K562 (cell line): ENCODE measurements around the gene SLC9B2. TPM values are rescaled to one million over a fixed set of nuclear protein-coding genes. Genes with fewer than 3 reads are reported as not detected.

ENCODE experiments used
- ARID1B ChIP-seq: fragments of 450-650 bp; IDR thresholded peaks from 2 replicates; pipeline ENCODE4 v1.6.1; 2016; ENCODE audit warnings: antibody characterized with exemption, mild to moderate bottlenecking, inconsistent platforms
- BCOR ChIP-seq: fragments of 450-650 bp; IDR thresholded peaks from 2 replicates; pipeline ENCODE4 v1.6.1; 2016
- CREBBP ChIP-seq: IDR thresholded peaks from one replicate; pipeline ENCODE4 v1.6.1; 2012; ENCODE audit warnings: low read depth, mild to moderate bottlenecking, control low read depth, inconsistent platforms, low read length
- CSDE1 ChIP-seq, 2 experiments: fragments of 450-650 bp; IDR thresholded peaks; 2 replicates each; pipeline ENCODE4 v1.6.1; 2016; ENCODE audit warnings: mild to moderate bottlenecking in 1 of 2
- ETS2 ChIP-seq: IDR thresholded peaks from 2 replicates; pipeline ENCODE4 v1.6.1; 2016; ENCODE audit warnings: borderline replicate concordance, missing genetic modification characterization, mild to moderate bottlenecking, moderate library complexity, missing compliant biosample characterization; ENCODE audit not compliant: poor library complexity, severe bottlenecking
- FOXA1 ChIP-seq: fragments of 450-650 bp; IDR thresholded peaks from 2 replicates; pipeline ENCODE4 v1.6.1; 2016; ENCODE audit warnings: mild to moderate bottlenecking, borderline replicate concordance
- GABPA ChIP-seq: fragments of 200-800 bp; sonication (Bioruptor generic); conservative IDR thresholded peaks from 2 replicates; pipeline ENCODE4 v1.6.1; 2016; ENCODE audit warnings: low read depth, missing genetic modification characterization, missing compliant biosample characterization
- GTF2A2 ChIP-seq: IDR thresholded peaks from 2 replicates; pipeline ENCODE4 v1.6.1; 2016; ENCODE audit warnings: mild to moderate bottlenecking, missing genetic modification characterization, missing compliant biosample characterization
- HDAC3 ChIP-seq: fragments of 450-650 bp; IDR thresholded peaks from 2 replicates; pipeline ENCODE4 v1.6.1; 2018; ENCODE audit warnings: borderline replicate concordance, mild to moderate bottlenecking, moderate library complexity; ENCODE audit not compliant: partially characterized antibody
- HNRNPH1 ChIP-seq: fragments of 200-400 bp; formaldehyde crosslinking; optimal IDR thresholded peaks from 2 replicates; pipeline ENCODE3; 2017; ENCODE audit warnings: low read depth, mild to moderate bottlenecking, low read length, moderate library complexity
- KDM4B ChIP-seq, 2 experiments: fragments of 450-650 bp in 1 of 2; sonication (generic) in 1 of 2; IDR thresholded peaks; 2 replicates each; pipeline ENCODE4 v1.6.1; 2016 to 2017; ENCODE audit warnings: borderline replicate concordance in 2 of 2, antibody characterized with exemption in 1 of 2, low read depth in 1 of 2, mild to moderate bottlenecking in 1 of 2
- NCOA2 ChIP-seq, 2 experiments: fragments of 450-650 bp; IDR thresholded peaks; 2 replicates each; pipeline ENCODE4 v1.6.1; 2018; ENCODE audit warnings: mild to moderate bottlenecking in 2 of 2, moderate library complexity in 1 of 2; ENCODE audit not compliant: partially characterized antibody in 2 of 2
- NFIC ChIP-seq: fragments of 450-650 bp; IDR thresholded peaks from 2 replicates; pipeline ENCODE4 v1.6.1; 2017; ENCODE audit warnings: mild to moderate bottlenecking, inconsistent platforms
- NRF1 ChIP-seq, 2 experiments: fragments of 450-650 bp; IDR thresholded peaks in 1 of 2; conservative IDR thresholded peaks in 1 of 2; 2 replicates each; pipeline ENCODE4 v1.6.1; 2014; ENCODE audit warnings: mild to moderate bottlenecking in 2 of 2
- ZNF324 ChIP-seq: fragments of 250-450 bp; sonication (Bioruptor Pico); IDR thresholded peaks from 2 replicates; pipeline ENCODE4 v1.4.0; 2020; ENCODE audit warnings: mild to moderate bottlenecking
- polyA plus RNA-seq, 8 experiments: library from polyadenylated mRNA; depleted of rRNA in 4 of 8; stranded (reverse) in 5 of 8; unstranded in 3 of 8; fragments of >200 nt; fragmentation: Nextera tagmentation in 2 of 8; fragmentation: Illumina TruSeq in 1 of 8; extraction: Ambion mirVana in 2 of 8; extraction: Trizol in 1 of 8; gene quantifications; 2 replicates each; pipeline versions ENCODE4 v1.2.1 to v1.2.3, GENCODE V29; 2011 to 2014; ENCODE audit warnings: inconsistent platforms in 1 of 8, missing spikeins in 1 of 8
- total RNA-seq, 7 experiments: library from RNA; depleted of rRNA in 6 of 7; stranded (reverse); fragments of >200 nt in 6 of 7; fragmentation: Illumina TruSeq in 2 of 7; extraction: Trizol in 2 of 7; gene quantifications; 2 replicates each; pipeline versions ENCODE4 v1.2.1 to v1.2.3, GENCODE V29; 2011 to 2021; ENCODE audit warnings: low replicate concordance in 1 of 7
- TF ChIP-seq, protein P1 (sequence below): fragments of 450-650 bp; formaldehyde crosslinking; IDR thresholded peaks from 2 replicates; pipeline ENCODE4 v1.4.0; 2022; ENCODE audit warnings: mild to moderate bottlenecking, moderate library complexity
- TF ChIP-seq, protein P2 (sequence below): fragments of 250-450 bp; sonication (Bioruptor Pico); IDR thresholded peaks from 2 replicates; pipeline ENCODE4 v1.5.0; 2020; ENCODE audit warnings: mild to moderate bottlenecking, borderline replicate concordance
- TF ChIP-seq, protein P3 (sequence below): fragments of 200-800 bp; sonication (Bioruptor generic); IDR thresholded peaks from 2 replicates; pipeline ENCODE4 v1.6.1; 2017; ENCODE audit warnings: missing genetic modification characterization, missing compliant biosample characterization
- TF ChIP-seq, protein P4 (sequence below): fragments of 450-650 bp; conservative IDR thresholded peaks from 2 replicates; pipeline ENCODE4 v1.6.1; 2016; ENCODE audit warnings: missing genetic modification characterization, low read depth, mild to moderate bottlenecking, missing compliant biosample characterization, moderate library complexity
- TF ChIP-seq, protein P5 (sequence below): fragments of 250-450 bp; sonication (Bioruptor Pico); IDR thresholded peaks from 2 replicates; pipeline ENCODE4 v1.8.0; 2022; ENCODE audit warnings: moderate library complexity, mild to moderate bottlenecking, inconsistent platforms

Gene SLC9B2
- total and polyA plus RNA-seq, 9 of the 15 experiments (the other 6 are each of a cell fraction or from before 2014, with no cell fraction given): 6.6 to 14.6 (median 11.4) TPM

DNA sequence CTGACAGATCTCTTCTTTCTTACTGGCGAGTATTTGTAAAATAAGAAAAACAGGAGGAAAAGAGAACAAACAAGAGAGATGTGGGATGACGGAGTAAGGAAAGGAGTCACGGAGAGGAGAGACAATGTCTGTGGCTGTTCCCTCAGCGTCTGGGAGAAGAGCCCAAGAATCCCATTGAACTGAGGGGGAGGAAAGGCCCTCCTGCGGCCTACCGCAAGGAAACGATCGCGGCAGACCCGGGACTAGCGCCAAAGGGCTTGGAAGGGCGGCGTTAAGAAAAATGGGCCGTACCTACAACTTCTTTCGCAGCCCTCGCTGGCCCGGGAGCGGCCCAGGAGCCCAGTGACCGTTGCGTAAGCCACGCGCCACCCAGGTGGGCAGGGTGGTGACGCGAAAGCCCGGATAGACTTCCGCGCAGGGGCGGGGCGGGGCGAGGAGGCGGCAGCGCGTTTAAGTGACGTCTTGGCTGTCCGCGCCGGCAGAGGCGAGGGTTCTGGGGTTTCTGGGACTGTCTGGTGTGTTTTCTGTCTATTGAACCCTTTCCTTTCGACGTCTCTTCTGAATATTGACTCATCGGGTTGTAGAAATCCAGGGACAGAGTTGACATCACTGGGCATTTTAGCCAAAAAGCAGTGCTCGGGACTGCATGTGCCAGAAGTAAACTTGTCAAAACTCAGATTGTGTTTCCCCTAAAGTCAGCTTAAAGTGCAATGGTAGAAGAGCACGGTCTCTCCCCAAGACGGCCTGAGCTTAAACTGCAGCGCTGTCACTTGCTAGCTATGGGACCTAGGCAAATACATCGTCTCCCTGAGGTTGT is 57.0 kb downstream of the SLC9B2 start, which contains the start of gene SLC9B1 (continued):
- TF ChIP-seq HDAC3 (peak; percentile 36), GABPA (tag) (peak; percentile 77), NRF1 (conservative IDR thresholded peaks at IDR 0.05 in 1 of 2, IDR thresholded peaks at IDR 0.05 in 1 of 2) (peak; percentile 88 to 90), FOXA1 (no peak), KDM4B (IDR thresholded peaks at IDR 0.05; ENCODE audit: borderline replicate concordance in 2 of 2, low read depth in 1 of 2) (peak in 1 of 2 experiments; percentile 70; a peak in 1 of 4 replicates), ZNF324 (no peak), NCOA2 (IDR thresholded peaks at IDR 0.05; ENCODE audit: partially characterized antibody in 2 of 2) (no peak), GTF2A2 (tag) (no peak), NFIC (peak; percentile 79), CSDE1 (IDR thresholded peaks at IDR 0.05) (peak in 1 of 2 experiments; percentile 67; a peak in 1 of 4 replicates), ETS2 (tag) (no peak), CREBBP (no peak), BCOR (0 out of 2 replicates have a peak, but pooled peaks have one; percentile 31), ARID1B (peak; percentile 59; the same call in 1 of the 2 replicates), HNRNPH1 (no peak)
- TF ChIP-seq, protein P1, sequence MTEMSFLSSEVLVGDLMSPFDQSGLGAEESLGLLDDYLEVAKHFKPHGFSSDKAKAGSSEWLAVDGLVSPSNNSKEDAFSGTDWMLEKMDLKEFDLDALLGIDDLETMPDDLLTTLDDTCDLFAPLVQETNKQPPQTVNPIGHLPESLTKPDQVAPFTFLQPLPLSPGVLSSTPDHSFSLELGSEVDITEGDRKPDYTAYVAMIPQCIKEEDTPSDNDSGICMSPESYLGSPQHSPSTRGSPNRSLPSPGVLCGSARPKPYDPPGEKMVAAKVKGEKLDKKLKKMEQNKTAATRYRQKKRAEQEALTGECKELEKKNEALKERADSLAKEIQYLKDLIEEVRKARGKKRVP (CRISPR knock-in tag): peak; percentile 81
- TF ChIP-seq, protein P2, sequence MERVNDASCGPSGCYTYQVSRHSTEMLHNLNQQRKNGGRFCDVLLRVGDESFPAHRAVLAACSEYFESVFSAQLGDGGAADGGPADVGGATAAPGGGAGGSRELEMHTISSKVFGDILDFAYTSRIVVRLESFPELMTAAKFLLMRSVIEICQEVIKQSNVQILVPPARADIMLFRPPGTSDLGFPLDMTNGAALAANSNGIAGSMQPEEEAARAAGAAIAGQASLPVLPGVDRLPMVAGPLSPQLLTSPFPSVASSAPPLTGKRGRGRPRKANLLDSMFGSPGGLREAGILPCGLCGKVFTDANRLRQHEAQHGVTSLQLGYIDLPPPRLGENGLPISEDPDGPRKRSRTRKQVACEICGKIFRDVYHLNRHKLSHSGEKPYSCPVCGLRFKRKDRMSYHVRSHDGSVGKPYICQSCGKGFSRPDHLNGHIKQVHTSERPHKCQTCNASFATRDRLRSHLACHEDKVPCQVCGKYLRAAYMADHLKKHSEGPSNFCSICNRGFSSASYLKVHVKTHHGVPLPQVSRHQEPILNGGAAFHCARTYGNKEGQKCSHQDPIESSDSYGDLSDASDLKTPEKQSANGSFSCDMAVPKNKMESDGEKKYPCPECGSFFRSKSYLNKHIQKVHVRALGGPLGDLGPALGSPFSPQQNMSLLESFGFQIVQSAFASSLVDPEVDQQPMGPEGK: no peak
- TF ChIP-seq, protein P3, sequence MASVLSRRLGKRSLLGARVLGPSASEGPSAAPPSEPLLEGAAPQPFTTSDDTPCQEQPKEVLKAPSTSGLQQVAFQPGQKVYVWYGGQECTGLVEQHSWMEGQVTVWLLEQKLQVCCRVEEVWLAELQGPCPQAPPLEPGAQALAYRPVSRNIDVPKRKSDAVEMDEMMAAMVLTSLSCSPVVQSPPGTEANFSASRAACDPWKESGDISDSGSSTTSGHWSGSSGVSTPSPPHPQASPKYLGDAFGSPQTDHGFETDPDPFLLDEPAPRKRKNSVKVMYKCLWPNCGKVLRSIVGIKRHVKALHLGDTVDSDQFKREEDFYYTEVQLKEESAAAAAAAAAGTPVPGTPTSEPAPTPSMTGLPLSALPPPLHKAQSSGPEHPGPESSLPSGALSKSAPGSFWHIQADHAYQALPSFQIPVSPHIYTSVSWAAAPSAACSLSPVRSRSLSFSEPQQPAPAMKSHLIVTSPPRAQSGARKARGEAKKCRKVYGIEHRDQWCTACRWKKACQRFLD: no peak
- TF ChIP-seq, protein P4, sequence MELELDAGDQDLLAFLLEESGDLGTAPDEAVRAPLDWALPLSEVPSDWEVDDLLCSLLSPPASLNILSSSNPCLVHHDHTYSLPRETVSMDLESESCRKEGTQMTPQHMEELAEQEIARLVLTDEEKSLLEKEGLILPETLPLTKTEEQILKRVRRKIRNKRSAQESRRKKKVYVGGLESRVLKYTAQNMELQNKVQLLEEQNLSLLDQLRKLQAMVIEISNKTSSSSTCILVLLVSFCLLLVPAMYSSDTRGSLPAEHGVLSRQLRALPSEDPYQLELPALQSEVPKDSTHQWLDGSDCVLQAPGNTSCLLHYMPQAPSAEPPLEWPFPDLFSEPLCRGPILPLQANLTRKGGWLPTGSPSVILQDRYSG (tag): 0 out of 2 replicates have a peak, but pooled peaks have one; percentile 20
- TF ChIP-seq, protein P5, sequence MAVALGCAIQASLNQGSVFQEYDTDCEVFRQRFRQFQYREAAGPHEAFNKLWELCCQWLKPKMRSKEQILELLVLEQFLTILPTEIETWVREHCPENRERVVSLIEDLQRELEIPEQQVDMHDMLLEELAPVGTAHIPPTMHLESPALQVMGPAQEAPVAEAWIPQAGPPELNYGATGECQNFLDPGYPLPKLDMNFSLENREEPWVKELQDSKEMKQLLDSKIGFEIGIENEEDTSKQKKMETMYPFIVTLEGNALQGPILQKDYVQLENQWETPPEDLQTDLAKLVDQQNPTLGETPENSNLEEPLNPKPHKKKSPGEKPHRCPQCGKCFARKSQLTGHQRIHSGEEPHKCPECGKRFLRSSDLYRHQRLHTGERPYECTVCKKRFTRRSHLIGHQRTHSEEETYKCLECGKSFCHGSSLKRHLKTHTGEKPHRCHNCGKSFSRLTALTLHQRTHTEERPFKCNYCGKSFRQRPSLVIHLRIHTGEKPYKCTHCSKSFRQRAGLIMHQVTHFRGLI (CRISPR knock-in tag): no peak
